ENCODE data around the gene HAUS7. TPM values are rescaled to one million over a fixed set of nuclear protein-coding genes. Genes with fewer than 3 reads are reported as not detected.

HAUS7 gene
- total and polyA plus RNA-seq, 2 of the 8 experiments (the other 6 are each of a cell fraction or from before 2014, with no cell fraction given), result 45.4 to 54.0 TPM

- TF ChIP-seq CHD7 (IDR thresholded peaks at IDR 0.05; ENCODE audit: insufficient replicate concordance, low read length) (no peak), CBX8 (IDR thresholded peaks at IDR 0.05; ENCODE audit: borderline replicate concordance, low read depth, low read length) (no peak), TAF1 (IDR thresholded peaks at IDR 0.05; ENCODE audit: low read depth, low read length) (no peak), FOSL1 (IDR thresholded peaks at IDR 0.05; ENCODE audit: insufficient read depth, low read depth, low read length) (no peak), BCL11A (IDR thresholded peaks at IDR 0.05; ENCODE audit: low read depth in 2 of 2, low read length in 2 of 2) (no peak), SP2 (IDR thresholded peaks at IDR 0.05; ENCODE audit: low read length) (no peak), GABPA (IDR thresholded peaks at IDR 0.05; ENCODE audit: borderline replicate concordance, insufficient read depth, low read length) (no peak), SRF (IDR thresholded peaks at IDR 0.05; ENCODE audit: low read depth, low read length) (no peak), SP4 (IDR thresholded peaks at IDR 0.05; ENCODE audit: low read length) (no peak), TCF12 (IDR thresholded peaks at IDR 0.05; ENCODE audit: low read depth, low read length) (no peak)
Observed at GRCh38 chrX:153405426-153405825, 65.0 kb downstream of the HAUS7 start (continued).
